Kidney tubule cell (primary cell): ENCODE data around the gene CRB3.
"Not testable (repeated sequence)": the region's sequence is repeated elsewhere in the genome, so short reads cannot be mapped to it uniquely, and the experiment has no call there.

ENCODE experiments used
- DNase-seq: peaks from one replicate; pipeline ENCODE4 v3.0.0-alpha.2; 2018; ENCODE audit warnings: low spot score

Gene CRB3

DNA sequence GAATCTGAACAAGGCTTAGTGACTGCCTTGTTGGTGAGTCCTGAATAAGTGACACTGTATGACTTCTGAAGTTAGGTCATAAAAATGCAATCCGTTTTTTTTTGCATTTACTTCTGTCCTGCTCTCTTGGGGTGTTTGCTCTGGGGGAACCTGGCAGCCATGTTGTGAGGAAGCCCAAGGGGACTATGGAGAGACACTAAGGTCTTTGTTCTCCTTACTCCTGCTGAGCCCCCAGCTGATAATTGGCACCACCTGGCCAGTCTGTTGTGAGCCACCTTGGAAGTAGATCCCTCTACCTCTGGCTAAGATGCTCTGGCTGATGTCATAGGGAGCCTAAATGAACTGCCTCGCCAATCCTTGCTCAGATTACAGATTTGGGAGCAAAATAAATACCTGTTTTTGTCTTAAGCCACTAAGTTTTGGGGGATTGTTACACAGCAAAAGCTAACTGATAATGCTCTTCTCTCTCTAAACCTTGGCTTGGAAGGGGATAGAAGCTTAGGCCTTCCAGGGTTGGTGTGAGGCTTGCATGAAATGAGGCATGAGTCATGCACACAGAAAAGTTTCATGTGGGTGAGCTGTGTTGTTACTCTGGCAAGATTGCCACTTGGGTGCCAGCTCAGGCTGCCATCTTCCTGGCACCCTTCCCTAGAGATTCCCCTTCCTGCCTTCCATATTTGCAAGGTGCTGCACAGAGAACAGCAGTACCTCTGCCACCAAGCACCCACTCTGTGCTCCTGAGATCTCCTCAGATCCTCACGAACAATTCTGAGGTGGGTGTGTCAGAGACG lies 27.9 kb downstream of the CRB3 start:
- DNase-seq: no peak

DNA sequence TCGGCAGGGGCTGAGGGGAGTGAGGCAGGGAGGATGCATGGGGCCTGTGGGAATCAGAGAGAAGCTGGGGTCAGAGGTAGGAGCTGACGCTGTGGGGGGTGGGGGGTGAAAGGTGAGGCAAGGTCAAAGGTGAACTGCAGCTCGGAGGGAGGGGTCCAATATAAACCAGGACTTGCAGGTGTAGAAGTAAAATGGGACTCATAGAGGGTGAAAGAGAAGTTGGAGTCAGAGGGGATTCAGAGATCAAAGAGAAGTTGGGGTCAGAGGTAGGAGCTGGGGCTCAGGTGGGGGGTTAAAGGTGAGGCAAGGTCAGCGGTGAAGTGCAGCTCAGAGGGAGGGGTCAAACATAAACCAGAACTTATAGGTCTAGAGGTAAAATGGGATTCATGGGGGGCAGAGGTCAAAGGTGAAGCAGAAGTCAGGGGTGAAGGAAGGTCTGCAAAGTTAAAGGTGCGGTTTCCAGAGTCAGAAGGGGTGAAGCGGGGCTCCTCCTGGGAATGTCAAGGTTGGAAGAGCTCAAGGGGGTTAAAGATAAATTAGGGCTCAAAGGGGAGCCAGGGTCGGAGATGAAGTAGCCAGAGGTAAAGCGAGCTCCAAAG lies 30.5 kb downstream of the CRB3 start:
- DNase-seq: no peak

DNA sequence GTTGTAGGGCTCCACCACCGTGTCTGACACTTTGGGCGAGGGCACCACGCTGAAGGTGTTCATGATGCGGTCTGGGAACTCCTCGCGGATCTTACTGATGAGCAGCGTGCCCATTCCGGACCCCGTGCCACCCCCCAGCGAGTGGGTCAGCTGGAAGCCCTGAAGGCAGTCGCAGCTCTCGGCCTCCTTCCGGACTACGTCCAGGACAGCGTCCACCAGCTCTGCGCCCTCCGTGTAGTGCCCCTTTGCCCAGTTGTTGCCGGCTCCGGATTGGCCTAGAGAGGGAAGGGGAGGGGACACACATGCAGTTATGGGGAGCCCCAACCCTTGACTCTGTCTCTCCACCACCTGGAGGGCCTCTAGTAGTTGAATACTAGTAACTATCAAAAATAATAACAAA lies 31.9 kb downstream of the CRB3 start:
- DNase-seq: no peak

DNA sequence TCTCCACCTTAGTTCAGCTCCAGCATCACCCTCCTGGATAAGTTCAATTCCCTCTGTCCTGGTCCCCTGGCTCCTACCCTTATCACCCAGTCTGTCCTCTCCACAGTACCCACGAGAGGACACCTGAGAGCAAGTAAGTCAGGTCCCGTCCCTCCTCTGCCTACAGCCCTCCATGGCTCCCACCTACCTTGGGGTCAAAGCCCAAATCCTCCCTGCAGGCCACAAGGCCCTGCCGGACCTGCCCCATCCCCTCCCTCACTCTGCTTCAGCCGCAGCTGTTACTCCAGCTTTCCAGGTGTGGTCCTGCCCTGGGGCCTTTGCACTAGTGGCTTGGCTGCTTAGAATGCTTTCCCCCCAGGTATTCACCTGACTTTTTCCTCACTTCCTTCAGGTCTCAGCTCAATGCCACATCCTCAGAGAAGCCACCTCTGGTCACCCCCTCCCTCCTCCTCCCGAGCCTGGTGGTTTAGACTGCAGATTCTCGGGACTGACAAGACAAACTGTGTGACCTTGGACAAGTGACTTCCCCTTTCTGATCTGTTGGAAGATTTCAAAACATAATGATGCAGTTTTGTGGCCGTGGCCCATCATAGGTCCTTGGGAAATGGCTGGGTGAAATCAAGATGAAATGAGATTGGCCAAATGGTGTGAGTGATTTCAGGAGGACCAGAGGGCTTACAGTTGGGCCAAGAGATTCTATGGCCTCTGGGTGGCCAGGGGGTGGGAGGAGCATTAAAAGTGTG lies 34.4 kb downstream of the CRB3 start:
- DNase-seq: no peak

DNA sequence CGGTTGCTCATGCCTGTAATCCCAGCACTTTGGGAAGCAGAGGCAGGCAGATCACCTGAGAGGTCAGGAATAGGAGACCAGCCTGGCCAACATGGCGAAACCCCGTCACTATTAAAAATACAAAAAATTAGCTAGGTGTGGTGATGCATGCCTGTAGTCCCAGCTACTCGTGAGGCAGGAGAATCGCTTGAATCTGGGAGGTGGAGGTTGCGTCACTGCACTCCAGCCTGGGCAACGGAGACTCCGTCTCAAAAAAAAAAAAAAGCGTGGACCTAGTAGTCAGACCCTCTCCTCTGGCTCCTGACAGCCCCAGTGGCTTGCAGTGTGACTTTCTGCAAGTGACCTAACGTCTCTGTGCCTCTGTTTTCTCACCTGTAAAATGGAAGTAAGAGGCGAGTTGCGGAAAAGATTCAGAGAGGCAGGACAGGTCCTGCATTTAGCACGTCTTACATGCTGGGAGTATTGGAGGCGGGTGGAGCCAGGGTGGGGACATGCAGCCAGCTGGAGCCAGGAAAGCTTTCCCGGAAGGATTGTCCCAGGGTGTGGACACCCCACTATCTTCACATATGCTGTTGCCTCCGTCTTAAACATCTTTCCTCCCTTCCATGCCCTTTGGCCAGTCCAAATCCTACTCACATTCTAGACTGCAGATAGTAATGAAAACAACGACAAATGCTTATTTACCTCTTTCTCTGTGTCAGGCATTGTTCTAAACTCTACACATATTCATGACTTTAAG lies 35.1 kb downstream of the CRB3 start:
- DNase-seq: no peak

DNA sequence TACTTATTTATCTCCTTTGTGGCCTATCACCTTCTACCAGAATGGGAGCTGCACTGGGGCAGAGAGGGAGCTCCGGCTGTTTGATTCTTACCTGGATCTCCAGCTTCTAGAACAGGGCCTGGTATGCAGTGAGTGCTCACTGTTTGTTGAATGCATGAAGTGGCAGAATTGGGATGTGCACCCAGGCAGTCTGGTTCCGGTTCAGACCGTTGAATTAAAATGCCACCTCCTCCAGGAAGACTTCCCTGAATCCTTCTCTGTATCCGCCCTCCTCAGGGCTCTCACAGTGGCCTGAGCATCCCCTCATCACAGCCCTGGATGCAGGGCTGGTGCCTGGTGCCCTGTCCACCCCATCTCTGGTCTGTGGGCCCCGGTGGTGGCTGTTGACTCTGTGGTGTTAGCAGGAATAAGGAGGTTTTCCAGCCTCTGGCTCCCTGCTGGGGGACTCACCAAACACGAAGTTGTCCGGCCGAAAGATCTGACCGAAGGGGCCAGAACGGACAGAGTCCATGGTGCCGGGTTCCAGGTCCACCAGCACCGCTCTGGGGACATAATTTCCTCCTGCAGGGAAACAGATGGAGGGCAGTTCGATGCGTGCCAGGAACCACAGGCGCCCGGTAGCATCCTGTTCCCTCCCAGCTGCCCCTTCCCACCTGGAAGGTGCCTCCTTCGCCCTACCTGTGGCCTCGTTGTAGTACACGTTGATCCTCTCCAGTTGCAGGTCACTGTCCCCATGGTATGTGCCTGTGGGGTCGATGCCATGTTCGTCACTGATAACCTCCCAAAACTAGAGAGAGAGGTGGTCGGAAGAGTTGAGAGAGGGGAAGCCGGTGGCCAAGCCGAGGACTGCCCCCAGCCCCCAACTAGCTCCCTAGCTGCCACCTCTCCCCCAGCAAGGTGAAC lies 37.0 kb downstream of the CRB3 start:
- no peak for DNase-seq

DNA sequence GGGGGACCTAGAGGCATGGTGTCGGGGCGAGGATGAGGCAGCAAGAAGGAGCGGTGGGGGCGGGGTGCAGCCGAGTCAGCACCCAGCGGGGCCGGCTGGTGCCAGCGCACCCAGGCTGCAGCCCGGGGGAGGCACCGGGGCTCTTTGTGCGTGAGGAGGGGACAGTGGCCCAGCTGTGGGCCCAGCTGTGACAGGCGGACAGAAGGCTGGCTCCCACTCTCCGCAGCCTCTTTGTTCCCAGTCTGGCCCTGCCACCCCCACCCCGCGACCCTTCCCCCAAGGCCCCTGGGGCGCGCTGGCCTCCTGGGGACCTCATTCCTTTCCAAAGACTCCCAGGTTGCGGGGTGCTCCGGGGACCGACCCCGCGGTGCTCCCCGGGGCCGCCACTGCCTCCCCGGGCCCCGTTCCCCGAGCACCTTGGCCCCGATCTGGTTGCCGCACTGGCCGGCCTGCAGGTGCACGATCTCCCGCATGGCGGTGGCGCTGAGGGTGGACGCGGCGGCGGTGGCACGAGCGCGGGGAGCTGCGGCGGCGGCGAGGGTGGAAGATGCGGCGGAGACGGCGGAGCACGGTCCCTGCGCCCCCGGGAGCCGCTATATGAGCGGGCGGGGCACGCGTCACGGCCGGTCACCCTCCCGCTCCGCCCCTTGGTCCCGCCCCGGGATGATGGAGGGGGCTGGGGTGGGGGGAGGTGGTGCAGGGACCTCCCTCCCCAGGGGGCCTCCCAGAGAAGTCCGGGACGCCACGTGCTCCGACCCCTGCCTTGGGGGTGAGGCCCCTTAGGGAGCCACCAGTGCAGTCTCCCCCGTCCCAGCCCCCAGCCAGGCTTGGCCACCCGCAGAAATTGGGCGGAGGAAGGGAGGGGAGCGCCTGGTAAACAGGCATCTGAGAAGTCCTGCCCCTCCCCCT lies 37.9 kb downstream of the CRB3 start, which contains the start of gene TUBB4A:
TUBB4A (minus strand) TSS at position 570 of the 909 bp plus-strand sequence; CDS start at position 473, 97 bp downstream.
- no peak for DNase-seq

DNA sequence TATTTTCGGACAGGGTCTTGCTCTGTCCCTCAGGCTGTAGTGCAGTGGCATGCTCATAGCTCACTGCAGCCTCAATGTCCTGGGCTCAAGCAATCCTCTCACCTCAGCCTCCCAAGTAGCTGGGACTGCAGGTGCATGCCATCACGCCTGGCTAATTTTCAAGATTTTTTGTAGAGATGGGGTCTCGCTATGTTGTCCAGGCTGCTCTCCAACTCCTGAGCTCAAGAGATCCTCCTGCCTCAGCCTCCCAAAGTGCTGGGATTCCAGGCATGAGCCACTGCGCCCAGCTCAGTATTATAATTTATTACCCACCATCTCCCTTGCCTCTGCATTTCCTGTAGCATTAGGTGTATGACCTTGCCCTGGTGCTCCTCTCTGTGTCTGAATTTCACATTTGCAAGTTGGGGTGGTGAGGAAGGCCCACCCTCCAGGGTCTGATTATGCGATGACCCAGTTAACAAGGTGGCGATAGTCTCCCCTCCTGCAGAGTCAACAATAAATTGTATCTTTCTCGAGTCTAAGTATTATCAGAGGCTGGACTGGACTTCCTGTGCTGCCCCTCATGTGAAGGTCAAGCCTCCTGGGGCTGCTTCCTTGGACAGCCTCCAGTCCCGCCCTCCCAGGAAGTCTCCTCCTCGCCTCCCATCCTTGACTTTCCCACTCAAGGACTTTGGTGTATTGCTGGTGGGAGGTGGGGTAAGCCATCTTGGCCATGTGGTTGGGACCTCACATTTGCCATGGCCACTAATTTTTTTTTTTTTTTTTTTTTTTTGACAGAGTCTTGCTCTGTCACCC lies 39.5 kb downstream of the CRB3 start:
- DNase-seq: no peak

DNA sequence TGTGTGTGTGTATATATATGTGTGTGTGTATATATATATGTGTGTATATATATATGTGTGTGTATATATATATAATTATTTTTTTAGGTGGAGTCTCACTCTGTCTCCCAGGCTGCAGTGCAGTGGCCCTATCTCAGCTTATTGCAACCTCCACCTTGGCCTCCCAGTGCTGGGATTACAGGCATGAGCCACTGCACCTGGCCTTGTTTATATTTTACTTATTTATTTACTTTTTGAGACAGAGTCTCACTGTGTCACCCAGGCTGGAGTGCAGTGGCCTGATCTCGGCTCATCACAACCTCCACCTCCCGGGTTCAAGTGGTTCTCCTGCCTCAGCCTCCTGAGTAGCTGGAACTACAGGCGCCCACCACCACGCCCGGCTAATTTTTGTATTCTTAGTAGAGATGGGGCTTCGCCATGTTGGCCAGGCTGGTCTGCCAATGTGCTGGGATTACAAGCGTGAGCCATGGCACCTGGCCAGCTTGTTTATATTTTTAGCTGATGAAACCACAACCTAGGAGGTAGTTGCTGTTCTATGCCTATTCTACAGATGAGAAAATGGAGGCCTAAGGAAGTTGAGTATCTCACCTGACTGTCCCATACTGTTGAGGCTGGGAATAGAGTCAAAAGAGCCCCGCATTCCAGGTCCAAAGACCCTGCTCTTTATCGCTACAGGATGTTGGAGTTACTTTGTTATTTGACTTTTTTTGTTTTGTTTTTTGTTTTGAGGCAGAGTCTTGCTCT lies 44.1 kb downstream of the CRB3 start:
- not testable (repeated sequence) for DNase-seq

DNA sequence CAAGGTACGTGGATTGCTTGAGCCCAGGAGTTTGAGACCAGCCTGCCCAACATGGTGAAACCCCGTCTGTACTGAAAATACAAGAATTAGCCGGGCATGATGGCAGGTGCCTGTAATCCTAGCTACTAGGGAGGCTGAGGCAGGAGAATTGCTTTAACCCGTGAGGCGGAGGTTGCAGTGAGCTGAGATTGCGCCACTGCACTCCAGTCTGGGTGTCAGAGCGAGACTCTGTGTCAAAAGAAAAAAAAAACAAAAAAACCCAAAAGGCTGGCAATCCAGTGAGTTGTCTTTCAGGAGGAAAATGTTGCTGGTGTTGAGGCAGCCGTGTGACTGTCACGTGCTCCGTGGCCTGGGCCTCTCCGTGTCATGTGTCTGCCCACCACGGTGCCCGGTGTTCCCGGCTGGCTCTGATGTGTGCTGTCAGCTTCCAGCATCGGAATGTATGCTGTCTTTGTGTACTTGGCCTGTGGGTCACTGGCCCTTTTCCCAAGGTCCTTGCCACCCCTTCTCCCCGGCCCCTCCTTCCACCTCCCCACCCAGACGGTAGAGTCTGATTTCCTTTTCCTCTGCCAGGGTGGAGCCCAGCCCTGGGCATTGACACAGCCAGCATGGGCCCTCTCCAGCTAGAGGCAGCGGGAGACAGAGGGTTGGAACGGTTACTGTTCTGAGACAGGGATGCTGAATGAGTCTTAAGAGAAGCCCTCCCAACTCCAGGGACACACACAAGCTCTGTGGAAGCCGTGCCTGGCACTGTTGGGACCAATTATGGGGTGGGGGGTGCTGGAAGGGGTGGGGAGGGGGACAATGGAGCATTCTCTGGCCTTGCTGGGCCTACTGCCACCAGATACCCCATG lies 45.3 kb downstream of the CRB3 start:
- peak; percentile 17 for DNase-seq

DNA sequence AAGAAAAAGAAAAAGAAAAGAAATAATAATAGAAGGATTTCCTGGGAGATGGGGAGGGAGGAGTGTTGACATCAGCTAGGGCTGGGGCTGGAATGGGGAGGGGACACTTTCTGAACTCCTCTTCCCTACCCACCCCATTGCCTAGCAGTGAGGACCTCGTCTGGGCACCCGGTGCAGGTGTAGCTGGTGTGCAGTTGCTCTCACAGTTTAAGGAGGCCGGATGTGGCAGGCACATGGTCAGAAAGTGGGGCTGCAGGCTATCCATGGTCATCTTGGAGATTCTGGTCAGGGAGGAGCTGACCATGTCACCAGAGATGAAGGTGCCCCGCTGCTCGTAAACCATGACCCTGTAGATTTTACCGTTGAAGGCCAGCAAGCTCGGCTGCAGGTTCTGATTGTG lies 46.5 kb downstream of the CRB3 start:
- DNase-seq: no peak

DNA sequence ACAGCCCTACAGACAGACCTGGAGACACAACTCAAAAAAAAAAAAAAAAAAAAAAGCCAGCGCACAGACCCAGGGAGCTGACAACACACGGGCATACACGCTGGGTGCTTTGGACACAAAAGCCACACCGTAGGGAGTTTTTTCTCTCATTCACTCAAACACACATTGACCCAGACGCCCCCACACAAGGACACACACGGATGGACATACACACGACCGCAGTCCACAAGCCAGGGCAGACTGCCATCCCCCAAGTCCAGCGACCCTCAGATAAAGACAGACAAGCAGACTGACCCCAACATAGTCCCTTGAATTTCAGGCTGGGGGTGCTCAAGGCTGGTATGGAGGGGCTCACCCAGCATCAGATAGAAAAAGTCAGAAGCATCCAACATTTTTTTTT lies 50.0 kb downstream of the CRB3 start:
- DNase-seq: no peak

DNA sequence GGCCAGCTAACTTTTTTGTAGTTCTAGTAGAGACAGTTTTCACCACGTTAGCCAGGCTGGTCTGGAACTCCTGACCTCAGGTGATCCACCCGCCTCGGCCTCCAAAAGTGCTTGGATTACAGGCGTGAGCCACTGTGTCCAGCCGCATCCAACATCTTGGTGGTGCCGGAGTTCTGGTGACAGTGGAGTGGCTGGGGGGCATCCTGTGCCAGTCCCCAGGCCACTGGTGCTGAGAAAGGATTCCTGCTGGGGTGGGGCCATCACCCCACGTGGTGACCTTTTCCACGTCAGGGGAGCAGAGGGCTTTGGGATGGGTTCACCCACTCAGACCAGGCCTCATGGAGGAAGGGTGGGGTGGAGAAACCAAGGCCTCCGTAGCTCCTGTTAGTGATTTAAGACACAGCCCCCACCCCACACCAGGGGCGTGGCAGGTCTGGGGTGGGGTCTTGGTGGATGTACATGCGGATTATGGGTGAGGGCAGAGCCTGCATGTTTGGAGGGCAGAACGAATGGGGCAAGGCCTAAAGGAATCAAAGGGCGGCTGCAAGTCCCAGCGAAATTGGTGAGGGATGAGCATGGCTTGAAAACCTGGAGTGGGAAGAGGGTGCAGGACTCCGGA lies 51.0 kb downstream of the CRB3 start:
- DNase-seq: no peak

DNA sequence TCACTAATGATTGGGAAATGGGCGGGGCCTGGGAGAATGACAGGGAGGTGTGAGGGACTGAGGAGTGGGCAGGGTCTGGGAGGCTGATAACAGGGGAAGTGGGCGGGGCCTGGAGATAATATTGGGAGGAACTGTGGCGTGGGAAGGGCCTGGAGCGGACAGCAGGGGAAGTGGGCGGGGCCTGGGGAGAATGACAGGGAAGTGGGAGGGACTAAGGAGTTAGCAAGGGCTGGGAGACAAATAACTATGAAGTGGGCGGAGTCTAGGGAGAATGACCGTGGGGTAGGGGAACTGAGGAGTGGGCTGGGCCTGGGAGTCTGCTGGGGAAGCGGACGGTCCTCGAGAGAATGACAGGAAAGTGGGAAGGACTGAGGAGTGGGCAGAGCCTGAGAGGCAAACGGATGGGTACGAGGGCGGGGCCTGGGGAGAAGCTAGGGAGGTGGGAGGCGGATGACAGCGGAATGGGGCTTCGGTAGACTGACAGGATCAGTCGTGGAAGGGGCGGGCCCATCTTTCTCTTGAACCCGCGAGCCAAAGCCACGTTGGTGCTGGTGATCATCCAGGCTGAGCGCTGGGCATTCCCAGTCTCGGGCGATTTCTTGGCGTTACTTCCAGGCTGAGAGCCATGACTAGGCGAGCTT lies 52.1 kb downstream of the CRB3 start:
- DNase-seq: peak; percentile 95
